ENCODE measurements around the gene HEXIM2. TPM values are rescaled to one million over a fixed set of nuclear protein-coding genes. Genes with fewer than 3 reads are reported as not detected.

The HEXIM2 gene
- polyA plus RNA-seq, 1 donor (not counting 4 experiments of a cell fraction or from before 2014, with no cell fraction given), result 2.3 TPM

- Histone ChIP-seq H3K4me1 (ENCODE audit: control insufficient read depth, extremely low read depth, insufficient read depth, low read length) (peaks cover 34% of the 10 kb centered on the region), H3K79me2 (ENCODE audit: control insufficient read depth, insufficient read depth, low read length) (peaks cover 35% of the 10 kb centered on the region), H2AFZ (ENCODE audit: control insufficient read depth, low read length) (no peak overlapping the region)
These were observed 12.5 kb upstream of the HEXIM2 start for GRCh38 chr17:45149037-45149668.

GRCh38 chr17:45149669-45150664, 11.7 kb upstream of the HEXIM2 start:
- H3K4me2 ChIP-seq (ENCODE audit: control insufficient read depth, extremely low read depth, insufficient read depth, low read depth, low read length), result peak overlapping the region; percentile 90
- no peaks in the 10 kb centered on the region for H3K9me3 ChIP-seq (ENCODE audit: control insufficient read depth, low read depth, low read length)
- H3K27me3 ChIP-seq (ENCODE audit: control insufficient read depth, extremely low read depth, insufficient read depth, low read length), result no peaks in the 10 kb centered on the region
- H3K9me1 ChIP-seq (ENCODE audit: control insufficient read depth, extremely low read depth, insufficient read depth, low read length), result no peaks in the 10 kb centered on the region
- dilution Hi-C loops (cut with MboI; ENCODE audit: extremely low pct_ligation_motif_present, low sequenced_read_pairs), result no loop called here
- H3K4me3 ChIP-seq (ENCODE audit: control insufficient read depth in 2 of 3, extremely low read depth in 1 of 3, insufficient read depth in 2 of 3, low read depth in 1 of 3, low read length in 3 of 3), result peak overlapping the region; percentile 70 to 94 (median 92)
- peaks cover 35% of the 10 kb centered on the region for H3K79me2 ChIP-seq (ENCODE audit: control insufficient read depth, insufficient read depth, low read length)
- peaks cover 10% of the 10 kb centered on the region for H4K20me1 ChIP-seq (ENCODE audit: control insufficient read depth, extremely low read depth, insufficient read depth, low read length)
- peak overlapping the region; percentile 82 for H3K27ac ChIP-seq (ENCODE audit: control insufficient read depth, insufficient read depth, low read length)
- H3K4me1 ChIP-seq (ENCODE audit: control insufficient read depth, extremely low read depth, insufficient read depth, low read length), result peaks cover 27% of the 10 kb centered on the region
- peak overlapping the region; percentile 94 for H3K9ac ChIP-seq (ENCODE audit: control insufficient read depth, extremely low read depth, insufficient read depth, low read length)
- H3K36me3 ChIP-seq (ENCODE audit: control insufficient read depth in 2 of 2, extremely low read depth in 1 of 2, insufficient read depth in 2 of 2, low read length in 2 of 2), result no peaks in the 10 kb centered on the region
- FAIRE-seq, result no peak
- TF ChIP-seq EZH2 (IDR thresholded peaks at IDR 0.05; ENCODE audit: low read length) (no peak), CTCF (optimal IDR thresholded peaks at IDR 0.05 in 1 of 3, IDR thresholded peaks at IDR 0.05 in 1 of 3, conservative IDR thresholded peaks at IDR 0.05 in 1 of 3; ENCODE audit: extremely low read depth in 1 of 3, insufficient read depth in 2 of 3, low read length in 3 of 3) (no peak)
- H2AFZ ChIP-seq (ENCODE audit: control insufficient read depth, low read length), result no peak overlapping the region
- no peak for DNase-seq (ENCODE audit: low read depth, low spot score)

More at GRCh38 chr17:45149037-45149668, 12.5 kb upstream of the HEXIM2 start:
- no peaks in the 10 kb centered on the region for H3K9me3 ChIP-seq (ENCODE audit: control insufficient read depth, low read depth, low read length)
- H3K9ac ChIP-seq (ENCODE audit: control insufficient read depth, extremely low read depth, insufficient read depth, low read length), result peak overlapping the region; percentile 94
- no peaks in the 10 kb centered on the region for H3K9me1 ChIP-seq (ENCODE audit: control insufficient read depth, extremely low read depth, insufficient read depth, low read length)
- peak overlapping the region; percentile 82 for H3K27ac ChIP-seq (ENCODE audit: control insufficient read depth, insufficient read depth, low read length)
- H3K36me3 ChIP-seq (ENCODE audit: control insufficient read depth in 2 of 2, extremely low read depth in 1 of 2, insufficient read depth in 2 of 2, low read length in 2 of 2), result no peaks in the 10 kb centered on the region
- dilution Hi-C loops (cut with MboI; ENCODE audit: extremely low pct_ligation_motif_present, low sequenced_read_pairs), result no loop called here
- H3K4me3 ChIP-seq (ENCODE audit: control insufficient read depth in 2 of 3, extremely low read depth in 1 of 3, insufficient read depth in 2 of 3, low read depth in 1 of 3, low read length in 3 of 3), result peak overlapping the region; percentile 70 to 94 (median 92)
- H3K27me3 ChIP-seq (ENCODE audit: control insufficient read depth, extremely low read depth, insufficient read depth, low read length), result no peaks in the 10 kb centered on the region
- DNase-seq (ENCODE audit: low read depth, low spot score), result no peak
- peak overlapping the region; percentile 90 for H3K4me2 ChIP-seq (ENCODE audit: control insufficient read depth, extremely low read depth, insufficient read depth, low read depth, low read length)
- FAIRE-seq, result no peak
- TF ChIP-seq EZH2 (IDR thresholded peaks at IDR 0.05; ENCODE audit: low read length), result no peak
- peak; percentile 82 to 92 (median 91) for TF ChIP-seq CTCF (optimal IDR thresholded peaks at IDR 0.05 in 1 of 3, IDR thresholded peaks at IDR 0.05 in 1 of 3, conservative IDR thresholded peaks at IDR 0.05 in 1 of 3; ENCODE audit: extremely low read depth in 1 of 3, insufficient read depth in 2 of 3, low read length in 3 of 3)
- peaks cover 10% of the 10 kb centered on the region for H4K20me1 ChIP-seq (ENCODE audit: control insufficient read depth, extremely low read depth, insufficient read depth, low read length)
